H1 (cell line): ENCODE results near the gene DTD1. TPM values are rescaled to one million over a fixed set of nuclear protein-coding genes. Genes with fewer than 3 reads are reported as not detected.

ENCODE experiments used
- CBX5 ChIP-seq: fragments of 300-800, 300-1000 bp; sonication (generic); IDR thresholded peaks from 2 replicates; pipeline ENCODE4 v1.7.1; 2016; ENCODE audit warnings: antibody characterized with exemption, low read length, low read depth
- CBX8 ChIP-seq: fragments of 300-800, 300-1000 bp; sonication (generic); IDR thresholded peaks from 2 replicates; pipeline ENCODE4 v1.7.1; 2016; ENCODE audit warnings: low read depth, low read length, borderline replicate concordance
- CREB1 ChIP-seq: IDR thresholded peaks from 2 replicates; pipeline ENCODE4 v1.6.1; 2012; ENCODE audit warnings: inconsistent platforms
- polyA plus RNA-seq, 7 experiments: library from polyadenylated mRNA; depleted of rRNA in 3 of 7; stranded (reverse) in 5 of 7; unstranded in 2 of 7; fragments of >200 nt in 5 of 7; fragments of 200-250 nt in 2 of 7; gene quantifications; 1 replicate in 5 of 7; 2 replicates in 1 of 7; 4 replicates in 1 of 7; pipeline versions ENCODE4 v1.2.1 to v1.2.3, GENCODE V29; 2011 to 2013; ENCODE audit warnings: missing spikeins in 2 of 7, mixed read lengths in 2 of 7
- total RNA-seq: library from RNA; stranded (reverse); fragmentation: NEBNext Ultra II Directional; extraction: Animal tissue kit (Norgen Biotek cat#: 25700); gene quantifications from 2 replicates; pipeline ENCODE4 v1.2.1, GENCODE V29; 2021
- TF ChIP-seq, protein P1 (sequence below): fragments of 300-600 bp; sonication (generic); IDR thresholded peaks from 2 replicates; pipeline ENCODE4 v1.7.1; 2012; ENCODE audit warnings: low read length, moderate library complexity, mild to moderate bottlenecking, inconsistent platforms; ENCODE audit not compliant: insufficient replicate concordance

Gene DTD1
- total and polyA plus RNA-seq, 2 of the 8 experiments (the other 6 are each of a cell fraction or from before 2014, with no cell fraction given): 49.7 to 66.6 TPM

DNA sequence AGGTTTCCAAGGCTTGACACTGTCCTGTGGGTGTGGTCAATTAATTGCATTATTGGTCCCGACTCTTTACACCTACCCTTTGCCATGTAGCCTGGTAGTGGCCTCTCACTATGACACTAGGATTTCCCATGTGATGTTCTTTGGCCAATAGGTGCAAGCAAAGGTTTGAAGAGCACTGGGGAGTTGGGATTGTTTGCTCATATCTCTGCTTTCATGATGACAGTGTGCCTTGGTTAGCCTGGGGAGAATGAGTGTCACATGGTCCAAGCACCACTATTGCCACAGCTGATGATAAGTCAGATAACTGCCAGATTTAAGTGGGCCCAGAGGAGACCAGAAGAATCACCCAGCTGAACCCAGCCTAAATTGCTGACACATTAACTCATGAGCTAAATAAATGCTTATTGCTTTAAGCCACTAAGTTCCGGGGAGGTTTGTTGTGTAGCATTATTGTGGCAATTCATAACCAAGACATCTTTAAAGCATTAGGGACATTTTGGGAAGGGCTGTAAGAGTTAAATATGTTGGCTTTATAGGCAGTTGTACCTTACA is 208.5 kb downstream of the DTD1 start (continued):
- TF ChIP-seq, protein P1, sequence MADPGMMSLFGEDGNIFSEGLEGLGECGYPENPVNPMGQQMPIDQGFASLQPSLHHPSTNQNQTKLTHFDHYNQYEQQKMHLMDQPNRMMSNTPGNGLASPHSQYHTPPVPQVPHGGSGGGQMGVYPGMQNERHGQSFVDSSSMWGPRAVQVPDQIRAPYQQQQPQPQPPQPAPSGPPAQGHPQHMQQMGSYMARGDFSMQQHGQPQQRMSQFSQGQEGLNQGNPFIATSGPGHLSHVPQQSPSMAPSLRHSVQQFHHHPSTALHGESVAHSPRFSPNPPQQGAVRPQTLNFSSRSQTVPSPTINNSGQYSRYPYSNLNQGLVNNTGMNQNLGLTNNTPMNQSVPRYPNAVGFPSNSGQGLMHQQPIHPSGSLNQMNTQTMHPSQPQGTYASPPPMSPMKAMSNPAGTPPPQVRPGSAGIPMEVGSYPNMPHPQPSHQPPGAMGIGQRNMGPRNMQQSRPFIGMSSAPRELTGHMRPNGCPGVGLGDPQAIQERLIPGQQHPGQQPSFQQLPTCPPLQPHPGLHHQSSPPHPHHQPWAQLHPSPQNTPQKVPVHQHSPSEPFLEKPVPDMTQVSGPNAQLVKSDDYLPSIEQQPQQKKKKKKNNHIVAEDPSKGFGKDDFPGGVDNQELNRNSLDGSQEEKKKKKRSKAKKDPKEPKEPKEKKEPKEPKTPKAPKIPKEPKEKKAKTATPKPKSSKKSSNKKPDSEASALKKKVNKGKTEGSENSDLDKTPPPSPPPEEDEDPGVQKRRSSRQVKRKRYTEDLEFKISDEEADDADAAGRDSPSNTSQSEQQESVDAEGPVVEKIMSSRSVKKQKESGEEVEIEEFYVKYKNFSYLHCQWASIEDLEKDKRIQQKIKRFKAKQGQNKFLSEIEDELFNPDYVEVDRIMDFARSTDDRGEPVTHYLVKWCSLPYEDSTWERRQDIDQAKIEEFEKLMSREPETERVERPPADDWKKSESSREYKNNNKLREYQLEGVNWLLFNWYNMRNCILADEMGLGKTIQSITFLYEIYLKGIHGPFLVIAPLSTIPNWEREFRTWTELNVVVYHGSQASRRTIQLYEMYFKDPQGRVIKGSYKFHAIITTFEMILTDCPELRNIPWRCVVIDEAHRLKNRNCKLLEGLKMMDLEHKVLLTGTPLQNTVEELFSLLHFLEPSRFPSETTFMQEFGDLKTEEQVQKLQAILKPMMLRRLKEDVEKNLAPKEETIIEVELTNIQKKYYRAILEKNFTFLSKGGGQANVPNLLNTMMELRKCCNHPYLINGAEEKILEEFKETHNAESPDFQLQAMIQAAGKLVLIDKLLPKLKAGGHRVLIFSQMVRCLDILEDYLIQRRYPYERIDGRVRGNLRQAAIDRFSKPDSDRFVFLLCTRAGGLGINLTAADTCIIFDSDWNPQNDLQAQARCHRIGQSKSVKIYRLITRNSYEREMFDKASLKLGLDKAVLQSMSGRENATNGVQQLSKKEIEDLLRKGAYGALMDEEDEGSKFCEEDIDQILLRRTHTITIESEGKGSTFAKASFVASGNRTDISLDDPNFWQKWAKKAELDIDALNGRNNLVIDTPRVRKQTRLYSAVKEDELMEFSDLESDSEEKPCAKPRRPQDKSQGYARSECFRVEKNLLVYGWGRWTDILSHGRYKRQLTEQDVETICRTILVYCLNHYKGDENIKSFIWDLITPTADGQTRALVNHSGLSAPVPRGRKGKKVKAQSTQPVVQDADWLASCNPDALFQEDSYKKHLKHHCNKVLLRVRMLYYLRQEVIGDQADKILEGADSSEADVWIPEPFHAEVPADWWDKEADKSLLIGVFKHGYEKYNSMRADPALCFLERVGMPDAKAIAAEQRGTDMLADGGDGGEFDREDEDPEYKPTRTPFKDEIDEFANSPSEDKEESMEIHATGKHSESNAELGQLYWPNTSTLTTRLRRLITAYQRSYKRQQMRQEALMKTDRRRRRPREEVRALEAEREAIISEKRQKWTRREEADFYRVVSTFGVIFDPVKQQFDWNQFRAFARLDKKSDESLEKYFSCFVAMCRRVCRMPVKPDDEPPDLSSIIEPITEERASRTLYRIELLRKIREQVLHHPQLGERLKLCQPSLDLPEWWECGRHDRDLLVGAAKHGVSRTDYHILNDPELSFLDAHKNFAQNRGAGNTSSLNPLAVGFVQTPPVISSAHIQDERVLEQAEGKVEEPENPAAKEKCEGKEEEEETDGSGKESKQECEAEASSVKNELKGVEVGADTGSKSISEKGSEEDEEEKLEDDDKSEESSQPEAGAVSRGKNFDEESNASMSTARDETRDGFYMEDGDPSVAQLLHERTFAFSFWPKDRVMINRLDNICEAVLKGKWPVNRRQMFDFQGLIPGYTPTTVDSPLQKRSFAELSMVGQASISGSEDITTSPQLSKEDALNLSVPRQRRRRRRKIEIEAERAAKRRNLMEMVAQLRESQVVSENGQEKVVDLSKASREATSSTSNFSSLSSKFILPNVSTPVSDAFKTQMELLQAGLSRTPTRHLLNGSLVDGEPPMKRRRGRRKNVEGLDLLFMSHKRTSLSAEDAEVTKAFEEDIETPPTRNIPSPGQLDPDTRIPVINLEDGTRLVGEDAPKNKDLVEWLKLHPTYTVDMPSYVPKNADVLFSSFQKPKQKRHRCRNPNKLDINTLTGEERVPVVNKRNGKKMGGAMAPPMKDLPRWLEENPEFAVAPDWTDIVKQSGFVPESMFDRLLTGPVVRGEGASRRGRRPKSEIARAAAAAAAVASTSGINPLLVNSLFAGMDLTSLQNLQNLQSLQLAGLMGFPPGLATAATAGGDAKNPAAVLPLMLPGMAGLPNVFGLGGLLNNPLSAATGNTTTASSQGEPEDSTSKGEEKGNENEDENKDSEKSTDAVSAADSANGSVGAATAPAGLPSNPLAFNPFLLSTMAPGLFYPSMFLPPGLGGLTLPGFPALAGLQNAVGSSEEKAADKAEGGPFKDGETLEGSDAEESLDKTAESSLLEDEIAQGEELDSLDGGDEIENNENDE: no peak
- no peak for TF ChIP-seq CBX8
- no peak for TF ChIP-seq CREB1
- no peak for TF ChIP-seq CBX5
- TF ChIP-seq, all 59 proteins: peak for 0
